OCI-LY7 (cell line): ENCODE results near the gene ADCY5.

ENCODE experiments used
- EZH2phosphoT487 ChIP-seq: fragments of 200-600 bp; sonication (generic); IDR thresholded peaks from 2 replicates; pipeline ENCODE4 v1.6.1; 2018; ENCODE audit warnings: low read depth, borderline replicate concordance, mild to moderate bottlenecking, mixed run types, antibody characterized with exemption, low read length, moderate library complexity, mixed read lengths
- TF ChIP-seq, protein P1 (sequence below): fragments of 200-600 bp; sonication (generic); conservative IDR thresholded peaks from 2 replicates; pipeline ENCODE4 v1.5.1; 2014; ENCODE audit warnings: mild to moderate bottlenecking, antibody characterized with exemption, low read length, moderate library complexity, mixed read lengths

DNA sequence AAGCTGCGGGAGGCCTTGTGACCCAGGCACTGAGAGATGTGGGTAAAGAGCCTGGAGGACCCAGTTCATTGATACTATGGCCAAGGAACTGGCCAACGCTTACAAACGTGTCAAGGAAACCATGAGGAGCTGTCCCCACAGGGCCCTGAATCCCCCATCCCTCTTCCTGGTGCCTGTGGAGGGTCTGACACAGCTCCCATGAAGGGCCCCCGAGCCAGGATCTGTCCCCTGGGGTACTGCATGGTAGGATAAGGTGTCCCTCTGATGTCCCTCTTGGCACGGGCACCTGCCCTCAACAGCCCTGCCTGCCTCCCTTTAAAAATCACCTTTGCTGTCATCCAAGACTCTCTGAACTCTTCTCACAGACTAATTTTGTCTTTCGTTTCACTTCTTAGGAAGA lies 122.4 kb downstream of the ADCY5 start:
- TF ChIP-seq, protein P1, sequence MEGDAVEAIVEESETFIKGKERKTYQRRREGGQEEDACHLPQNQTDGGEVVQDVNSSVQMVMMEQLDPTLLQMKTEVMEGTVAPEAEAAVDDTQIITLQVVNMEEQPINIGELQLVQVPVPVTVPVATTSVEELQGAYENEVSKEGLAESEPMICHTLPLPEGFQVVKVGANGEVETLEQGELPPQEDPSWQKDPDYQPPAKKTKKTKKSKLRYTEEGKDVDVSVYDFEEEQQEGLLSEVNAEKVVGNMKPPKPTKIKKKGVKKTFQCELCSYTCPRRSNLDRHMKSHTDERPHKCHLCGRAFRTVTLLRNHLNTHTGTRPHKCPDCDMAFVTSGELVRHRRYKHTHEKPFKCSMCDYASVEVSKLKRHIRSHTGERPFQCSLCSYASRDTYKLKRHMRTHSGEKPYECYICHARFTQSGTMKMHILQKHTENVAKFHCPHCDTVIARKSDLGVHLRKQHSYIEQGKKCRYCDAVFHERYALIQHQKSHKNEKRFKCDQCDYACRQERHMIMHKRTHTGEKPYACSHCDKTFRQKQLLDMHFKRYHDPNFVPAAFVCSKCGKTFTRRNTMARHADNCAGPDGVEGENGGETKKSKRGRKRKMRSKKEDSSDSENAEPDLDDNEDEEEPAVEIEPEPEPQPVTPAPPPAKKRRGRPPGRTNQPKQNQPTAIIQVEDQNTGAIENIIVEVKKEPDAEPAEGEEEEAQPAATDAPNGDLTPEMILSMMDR, result no peak
- TF ChIP-seq EZH2phosphoT487, result no peak
